ENCODE data around the gene SLC7A5.

Gene SLC7A5

DNA sequence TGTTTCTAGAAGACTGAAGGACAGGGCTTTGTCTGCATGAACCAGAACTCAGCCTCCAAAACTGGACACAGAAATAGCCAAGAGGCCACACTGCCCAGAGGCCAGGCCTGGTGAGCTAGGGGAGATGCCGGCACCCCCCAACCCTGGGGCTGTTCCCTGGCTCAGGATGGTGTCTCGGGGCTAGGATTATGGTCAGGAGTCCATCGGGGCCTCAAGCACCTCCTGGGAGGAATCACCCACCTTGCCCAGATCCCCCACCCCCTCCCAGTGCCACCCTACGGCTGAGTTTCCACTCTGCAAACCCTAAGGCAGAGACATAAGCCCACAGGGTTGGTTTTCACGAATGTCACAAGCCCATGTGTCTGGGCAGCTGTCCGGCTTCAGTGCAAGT, 37.2 kb downstream of the SLC7A5 start:
- no peaks in the 10 kb centered on the region for H3K4me1 ChIP-seq (ENCODE audit: insufficient read depth, low read length, poor library complexity, severe bottlenecking)

DNA sequence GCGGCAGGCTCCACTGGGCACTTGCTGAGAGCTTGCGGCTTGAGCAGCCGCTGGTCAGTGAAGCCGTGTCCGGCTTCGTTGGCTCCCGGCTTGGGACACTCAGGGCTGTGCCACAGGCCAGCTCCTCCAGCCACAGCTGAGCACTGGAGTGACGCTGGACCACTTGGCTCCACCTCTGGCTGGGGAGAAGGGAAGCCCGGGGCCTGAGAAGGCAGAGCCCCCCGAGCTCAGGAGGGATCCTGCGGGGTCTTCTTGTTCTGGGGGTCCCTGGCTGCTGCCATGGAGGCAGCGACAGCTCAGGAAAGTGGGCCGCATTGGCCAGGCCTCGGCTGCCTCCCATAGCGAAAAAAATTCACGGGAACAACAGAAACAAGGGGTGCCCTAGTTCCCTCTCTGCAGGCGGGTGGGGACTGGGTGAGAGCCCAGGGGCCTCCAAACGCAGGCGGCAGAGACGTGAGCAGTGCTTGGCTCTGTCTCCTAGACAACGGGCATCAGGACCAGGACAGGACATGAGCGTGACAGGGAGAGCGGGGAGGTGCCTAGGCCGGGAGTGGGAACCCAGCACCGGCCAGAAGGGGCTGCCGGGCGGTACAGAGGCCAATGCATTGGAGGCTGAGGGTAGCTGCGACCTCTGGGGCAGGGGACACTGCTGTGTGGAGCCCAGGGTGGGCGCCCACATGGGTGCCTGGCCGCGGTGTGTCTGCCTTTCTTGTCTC, 37.7 kb downstream of the SLC7A5 start:
- H3K4me2 ChIP-seq (ENCODE audit: low read depth, low read length, poor library complexity, severe bottlenecking), result no peak overlapping the region
- no peaks in the 10 kb centered on the region for H3K9me2 ChIP-seq (replicated peaks; ENCODE audit: low read depth, low read length)
- H3K79me2 ChIP-seq (ENCODE audit: insufficient read depth, low read length), result no peaks in the 10 kb centered on the region
- TF ChIP-seq EZH2phosphoT487 (IDR thresholded peaks at IDR 0.05; ENCODE audit: borderline replicate concordance), result no peak
- TF ChIP-seq, protein P1, sequence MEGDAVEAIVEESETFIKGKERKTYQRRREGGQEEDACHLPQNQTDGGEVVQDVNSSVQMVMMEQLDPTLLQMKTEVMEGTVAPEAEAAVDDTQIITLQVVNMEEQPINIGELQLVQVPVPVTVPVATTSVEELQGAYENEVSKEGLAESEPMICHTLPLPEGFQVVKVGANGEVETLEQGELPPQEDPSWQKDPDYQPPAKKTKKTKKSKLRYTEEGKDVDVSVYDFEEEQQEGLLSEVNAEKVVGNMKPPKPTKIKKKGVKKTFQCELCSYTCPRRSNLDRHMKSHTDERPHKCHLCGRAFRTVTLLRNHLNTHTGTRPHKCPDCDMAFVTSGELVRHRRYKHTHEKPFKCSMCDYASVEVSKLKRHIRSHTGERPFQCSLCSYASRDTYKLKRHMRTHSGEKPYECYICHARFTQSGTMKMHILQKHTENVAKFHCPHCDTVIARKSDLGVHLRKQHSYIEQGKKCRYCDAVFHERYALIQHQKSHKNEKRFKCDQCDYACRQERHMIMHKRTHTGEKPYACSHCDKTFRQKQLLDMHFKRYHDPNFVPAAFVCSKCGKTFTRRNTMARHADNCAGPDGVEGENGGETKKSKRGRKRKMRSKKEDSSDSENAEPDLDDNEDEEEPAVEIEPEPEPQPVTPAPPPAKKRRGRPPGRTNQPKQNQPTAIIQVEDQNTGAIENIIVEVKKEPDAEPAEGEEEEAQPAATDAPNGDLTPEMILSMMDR (conservative IDR thresholded peaks at IDR 0.05; ENCODE audit: low read length), result no peak
- no peaks in the 10 kb centered on the region for H3K4me1 ChIP-seq (ENCODE audit: insufficient read depth, low read length, poor library complexity, severe bottlenecking)
- no peaks in the 10 kb centered on the region for H3F3A ChIP-seq (ENCODE audit: low read depth)
- H3K4me3 ChIP-seq (ENCODE audit: low read length, poor library complexity, severe bottlenecking), result no peak overlapping the region
- peaks cover 12% of the 10 kb centered on the region; the same call in 1 of the 2 replicates for H3K36me3 ChIP-seq (ENCODE audit: insufficient read depth, low read length)
- no peak overlapping the region for H2AFZ ChIP-seq (ENCODE audit: low read length)
- H4K20me1 ChIP-seq (ENCODE audit: insufficient read depth, low read length, poor library complexity, severe bottlenecking), result no peaks in the 10 kb centered on the region
- no peaks in the 10 kb centered on the region for H3K9me3 ChIP-seq (ENCODE audit: insufficient read depth, low read depth, low read length)
- no peak overlapping the region for H3K9ac ChIP-seq (ENCODE audit: low read depth, low read length, poor library complexity, severe bottlenecking)
- no peaks in the 10 kb centered on the region for H3K27me3 ChIP-seq (ENCODE audit: insufficient read depth, low read length, poor library complexity, severe bottlenecking)

More for the DNA sequence above, 37.2 kb downstream of the SLC7A5 start:
- H2AFZ ChIP-seq (ENCODE audit: low read length), result no peak overlapping the region
- H3K9me3 ChIP-seq (ENCODE audit: insufficient read depth, low read depth, low read length), result no peaks in the 10 kb centered on the region
- no peak overlapping the region for H3K9ac ChIP-seq (ENCODE audit: low read depth, low read length, poor library complexity, severe bottlenecking)
- H3K27me3 ChIP-seq (ENCODE audit: insufficient read depth, low read length, poor library complexity, severe bottlenecking), result no peaks in the 10 kb centered on the region
- H3K36me3 ChIP-seq (ENCODE audit: insufficient read depth, low read length), result peaks cover 12% of the 10 kb centered on the region; the same call in 1 of the 2 replicates
- H4K20me1 ChIP-seq (ENCODE audit: insufficient read depth, low read length, poor library complexity, severe bottlenecking), result no peaks in the 10 kb centered on the region
- TF ChIP-seq, protein P1 (conservative IDR thresholded peaks at IDR 0.05; ENCODE audit: low read length), result no peak
- no peak for TF ChIP-seq EZH2phosphoT487 (IDR thresholded peaks at IDR 0.05; ENCODE audit: borderline replicate concordance)
- no peaks in the 10 kb centered on the region for H3K9me2 ChIP-seq (replicated peaks; ENCODE audit: low read depth, low read length)
- no peaks in the 10 kb centered on the region for H3F3A ChIP-seq (ENCODE audit: low read depth)
- H3K4me3 ChIP-seq (ENCODE audit: low read length, poor library complexity, severe bottlenecking), result no peak overlapping the region
- no peak overlapping the region for H3K4me2 ChIP-seq (ENCODE audit: low read depth, low read length, poor library complexity, severe bottlenecking)
- no peaks in the 10 kb centered on the region for H3K79me2 ChIP-seq (ENCODE audit: insufficient read depth, low read length)

DNA sequence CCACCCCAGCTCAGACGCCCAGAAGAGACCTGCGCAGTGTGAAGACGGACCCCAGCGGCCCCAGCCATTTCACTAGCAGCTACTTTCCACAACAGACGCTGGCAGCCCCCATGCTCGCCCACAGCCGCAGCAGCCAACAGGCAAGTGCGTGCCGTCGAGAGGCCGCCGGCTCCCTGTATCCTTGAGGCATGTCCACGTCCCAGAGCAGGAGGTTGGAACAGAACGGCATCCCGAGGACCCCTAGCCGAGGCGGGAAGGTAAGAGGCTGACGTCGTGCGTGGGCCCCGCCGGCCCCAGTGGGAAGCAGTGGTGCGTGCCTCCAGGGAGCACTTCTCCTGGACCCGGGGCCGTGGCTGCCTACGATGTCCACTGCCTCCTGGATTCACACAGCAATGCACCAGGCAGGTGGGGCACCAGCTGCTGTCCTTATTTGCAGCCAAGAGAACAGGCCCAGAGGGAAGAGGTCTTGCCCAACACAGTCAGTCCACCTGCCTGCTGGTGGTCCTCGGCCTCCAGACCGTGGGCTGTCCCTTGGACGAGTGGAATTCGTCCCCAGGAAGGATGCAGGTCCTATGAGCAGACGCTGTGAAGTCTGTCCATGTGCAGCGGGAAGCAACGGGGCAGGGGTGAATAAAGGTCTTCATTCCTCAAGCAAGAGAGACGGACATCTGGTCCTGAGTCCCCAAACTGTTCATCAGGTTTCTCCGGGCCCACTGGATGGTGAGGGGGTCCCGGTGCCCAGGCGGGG, 38.5 kb downstream of the SLC7A5 start:
- Histone ChIP-seq H4K20me1 (ENCODE audit: insufficient read depth, low read length, poor library complexity, severe bottlenecking) (no peaks in the 10 kb centered on the region), H2AFZ (ENCODE audit: low read length) (no peak overlapping the region), H3K27me3 (ENCODE audit: insufficient read depth, low read length, poor library complexity, severe bottlenecking) (no peaks in the 10 kb centered on the region), H3K79me2 (ENCODE audit: insufficient read depth, low read length) (no peaks in the 10 kb centered on the region), H3K4me3 (ENCODE audit: low read length, poor library complexity, severe bottlenecking) (no peak overlapping the region), H3F3A (ENCODE audit: low read depth) (no peaks in the 10 kb centered on the region), H3K36me3 (ENCODE audit: insufficient read depth, low read length) (peaks cover 7% of the 10 kb centered on the region; the same call in 1 of the 2 replicates), H3K9ac (ENCODE audit: low read depth, low read length, poor library complexity, severe bottlenecking) (no peak overlapping the region), H3K4me2 (ENCODE audit: low read depth, low read length, poor library complexity, severe bottlenecking) (no peak overlapping the region), H3K9me3 (ENCODE audit: insufficient read depth, low read depth, low read length) (no peaks in the 10 kb centered on the region), H3K9me2 (replicated peaks; ENCODE audit: low read depth, low read length) (no peaks in the 10 kb centered on the region), H3K4me1 (ENCODE audit: insufficient read depth, low read length, poor library complexity, severe bottlenecking) (no peaks in the 10 kb centered on the region)
- TF ChIP-seq, protein P1 (conservative IDR thresholded peaks at IDR 0.05; ENCODE audit: low read length), result no peak
- TF ChIP-seq EZH2phosphoT487 (IDR thresholded peaks at IDR 0.05; ENCODE audit: borderline replicate concordance), result no peak

Data from Loucy (cell line).